HG02623 (cell line): Measurements from ENCODE around the gene SMIM36.
"Not testable (repeated sequence)": the region's sequence is repeated elsewhere in the genome, so short reads cannot be mapped to it uniquely, and the experiment has no call there.

Experiments
- ATAC-seq: cut with Tn5 transposase; IDR thresholded peaks from one replicate; pipeline ENCODE4 v1.9.1; 2021; ENCODE audit warnings: moderate library complexity; ENCODE audit not compliant: unreplicated experiment

SMIM36 gene

DNA sequence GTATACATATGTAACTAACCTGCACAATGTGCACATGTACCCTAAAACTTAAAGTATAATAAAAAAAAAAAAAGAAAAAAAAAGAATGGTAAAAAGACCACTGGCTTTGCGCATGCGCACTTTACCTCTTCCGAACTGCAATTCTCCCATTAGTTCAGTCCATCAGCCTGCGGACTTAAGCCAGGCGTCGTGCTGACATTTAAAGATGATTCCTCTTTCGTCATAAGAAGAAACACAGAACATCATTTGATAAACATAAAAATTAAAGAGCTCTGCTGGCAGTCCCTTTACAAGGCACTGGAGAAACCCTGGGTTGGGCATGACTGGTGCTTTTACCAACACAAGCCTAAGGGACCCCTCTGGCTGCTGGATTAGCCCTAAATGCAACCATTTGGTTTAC is 3.6 kb downstream of the SMIM36 start:
- ATAC-seq = not testable (repeated sequence)

DNA sequence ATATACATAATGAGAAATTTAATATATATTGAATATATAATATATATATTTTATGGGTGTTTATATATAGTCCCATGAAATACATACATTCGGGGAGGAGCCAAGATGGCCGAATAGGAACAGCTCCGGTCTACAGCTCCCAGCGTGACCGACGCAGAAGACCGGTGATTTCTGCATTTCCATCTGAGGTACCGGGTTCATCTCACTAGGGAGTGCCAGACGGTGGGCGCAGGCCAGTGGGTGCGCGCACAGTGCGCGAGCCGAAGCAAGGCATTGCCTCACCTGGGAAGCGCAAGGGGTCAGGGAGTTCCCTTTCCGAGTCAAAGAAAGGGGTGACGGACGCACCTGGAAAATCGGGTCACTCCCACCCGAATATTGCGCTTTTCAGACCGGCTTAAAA is 9.6 kb downstream of the SMIM36 start:
- not testable (repeated sequence) for ATAC-seq

DNA sequence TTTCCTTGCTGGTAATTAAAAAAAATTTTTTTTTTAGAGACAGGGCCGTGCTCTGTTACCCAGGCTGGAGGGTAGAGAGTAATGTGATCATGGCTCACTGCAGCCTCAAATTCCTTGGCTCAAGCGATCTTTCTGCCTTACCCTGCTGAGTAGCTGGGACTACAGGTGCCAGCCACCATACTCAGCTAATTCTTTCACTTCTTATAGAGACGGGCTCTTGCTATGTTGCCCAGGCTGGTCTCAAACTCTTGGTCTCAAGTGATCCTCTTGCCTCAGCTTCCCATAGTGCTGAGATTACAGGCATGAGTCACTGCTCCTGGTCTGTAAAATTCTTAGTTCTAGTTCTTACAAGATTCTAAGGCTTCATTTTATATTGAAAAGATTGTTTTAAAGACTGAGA is 11.1 kb downstream of the SMIM36 start:
- no peak for ATAC-seq

DNA sequence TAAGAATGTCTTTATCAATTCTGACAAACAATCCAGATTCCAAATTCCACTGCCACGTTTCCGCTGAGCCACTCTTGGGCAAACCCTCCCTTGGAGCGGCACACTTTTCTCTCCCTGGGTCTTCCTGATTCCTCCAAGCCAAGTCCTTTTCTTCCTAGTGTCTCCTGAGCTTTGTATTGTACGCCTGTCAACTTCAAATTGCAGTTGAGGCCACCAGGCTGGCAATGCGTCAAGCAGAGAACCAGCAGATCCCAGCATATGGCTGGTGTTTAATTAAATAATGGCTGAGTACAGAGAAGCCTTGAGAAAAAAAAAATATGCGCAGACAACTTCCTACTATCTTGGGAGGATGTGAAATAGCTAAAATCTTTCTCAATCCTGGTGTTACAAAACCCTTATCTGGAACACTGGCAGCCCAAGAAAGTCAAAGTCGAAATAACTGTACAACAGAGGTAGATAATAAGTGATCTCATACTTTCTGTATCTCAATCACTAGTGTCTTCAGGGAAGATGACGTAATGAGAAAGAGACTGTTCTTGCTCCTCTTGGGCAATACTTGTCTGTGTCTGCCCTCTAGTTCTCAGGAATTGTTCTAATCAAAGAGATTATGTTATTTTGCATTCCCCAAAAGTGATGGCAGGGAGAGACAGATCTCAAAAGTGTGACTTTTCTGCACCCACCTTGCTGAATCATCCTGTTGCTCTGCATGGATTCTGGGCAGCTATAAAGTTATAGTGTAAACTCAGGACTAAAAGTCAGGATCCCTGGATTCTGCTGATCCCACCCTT is 15.0 kb downstream of the SMIM36 start:
- no peak for ATAC-seq

DNA sequence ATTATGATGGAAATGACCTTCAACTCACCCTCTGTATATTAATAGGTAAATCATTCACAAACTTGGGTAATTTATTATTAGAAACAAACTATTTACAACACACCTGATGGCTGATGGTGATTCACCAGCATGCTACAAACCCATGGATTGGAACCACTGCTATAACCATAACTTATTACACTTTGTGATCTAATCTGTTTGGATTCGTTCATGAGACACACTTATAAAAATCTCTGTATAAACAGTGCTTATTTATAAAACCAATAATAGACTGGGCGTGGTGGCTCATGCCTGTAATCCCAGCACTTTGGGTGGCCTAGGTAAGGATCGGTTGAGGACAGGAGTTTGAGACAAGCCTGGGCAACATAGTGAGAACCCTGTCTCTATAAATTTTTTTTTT is 16.0 kb downstream of the SMIM36 start:
- ATAC-seq = no peak

- ATAC-seq = no peak
Observed at GRCh38 chr17:55492781-55493341, 18.4 kb downstream of the SMIM36 start.

DNA sequence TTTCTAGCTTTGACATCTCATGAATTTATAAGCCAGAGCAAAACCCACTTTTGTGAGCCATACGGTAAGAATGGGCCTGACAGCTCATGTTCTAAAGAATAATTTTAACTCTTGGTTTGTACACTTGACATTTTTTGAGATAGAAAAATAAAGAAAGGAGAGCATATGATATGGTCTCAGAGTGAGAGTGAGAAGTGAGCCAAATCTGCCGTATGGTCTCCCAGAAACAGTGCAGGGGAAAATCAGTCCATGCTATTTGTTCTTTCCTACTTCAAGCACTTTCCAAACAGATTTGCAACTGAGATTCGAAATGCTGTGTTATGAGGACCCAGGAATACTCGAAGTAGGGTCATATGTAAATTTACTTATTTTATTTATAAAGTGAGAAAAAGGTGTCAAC is 20.9 kb downstream of the SMIM36 start:
- ATAC-seq = no peak

DNA sequence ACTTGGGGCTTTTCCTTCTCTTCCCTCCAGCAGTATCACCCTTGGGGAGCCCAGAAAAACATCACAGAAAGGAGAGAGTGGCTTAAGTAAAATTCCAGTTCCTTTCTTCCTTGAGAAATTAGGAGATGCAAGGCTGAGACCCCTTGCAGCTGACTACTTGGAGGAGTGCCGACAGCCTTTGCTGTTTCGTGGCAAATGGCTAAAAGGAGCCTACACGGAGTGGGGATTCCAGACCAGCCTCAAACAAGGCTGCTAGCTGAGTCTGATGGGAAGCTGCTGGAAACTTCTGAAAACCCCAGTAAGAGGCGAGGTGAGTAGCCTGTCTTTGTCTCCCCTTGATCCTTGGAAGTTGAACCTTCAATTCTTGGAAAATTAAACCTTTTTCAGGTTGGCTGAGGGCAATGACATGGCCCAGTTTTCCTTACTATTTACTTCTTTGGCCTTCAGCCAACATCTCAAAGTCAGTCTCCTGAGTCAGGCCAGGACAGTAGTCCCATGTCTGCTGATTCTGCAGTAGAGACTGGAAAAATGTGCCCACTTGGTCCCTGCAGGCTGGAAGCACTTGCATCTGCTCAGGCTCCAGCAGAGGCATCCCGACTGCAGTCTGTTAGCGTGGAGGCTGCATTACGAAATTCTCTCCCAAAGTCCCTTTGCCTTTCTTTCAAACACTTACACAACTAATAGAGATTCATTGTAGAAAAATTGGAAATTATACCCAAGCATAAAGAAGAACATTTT is 23.4 kb downstream of the SMIM36 start:
- no peak for ATAC-seq

- ATAC-seq = no peak
Observed at GRCh38 chr17:55484575-55484974, 26.7 kb downstream of the SMIM36 start.

GRCh38 chr17:55482591-55483389 is 28.5 kb downstream of the SMIM36 start:
- peak; percentile 47 for ATAC-seq

DNA sequence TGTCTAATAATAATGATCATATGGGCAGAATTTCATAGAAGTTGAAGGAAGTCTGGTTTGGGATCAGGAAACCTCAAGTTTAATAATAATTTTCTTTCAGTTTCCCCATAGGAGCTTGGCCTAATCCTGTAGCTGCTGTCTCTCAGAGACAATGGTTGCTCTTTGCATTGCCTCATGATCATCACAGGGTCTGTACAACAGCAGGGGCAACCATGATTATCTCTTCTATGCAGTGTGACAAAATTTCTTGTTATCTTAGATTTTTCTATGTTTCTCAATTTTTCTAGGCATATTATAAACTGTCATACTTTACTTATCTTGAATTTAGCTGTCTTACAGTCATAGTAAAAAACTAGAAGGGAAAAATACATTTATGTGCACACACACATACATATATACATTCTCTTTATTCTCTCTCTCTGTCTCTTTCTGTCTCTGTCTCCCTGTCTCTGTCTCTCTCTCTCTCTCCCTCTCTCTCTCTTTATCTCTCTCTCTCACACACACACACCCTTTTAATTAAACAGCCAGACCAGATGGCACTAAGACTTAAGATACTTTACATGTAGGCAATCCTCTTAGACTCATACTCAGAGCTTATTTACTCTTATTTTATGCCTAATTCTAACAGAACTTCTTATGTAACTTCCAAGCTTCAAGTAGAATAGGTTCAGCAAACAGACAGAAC is 30.5 kb downstream of the SMIM36 start:
- ATAC-seq = no peak

- no peak for ATAC-seq
Observed at GRCh38 chr17:55479903-55480302, 31.3 kb downstream of the SMIM36 start.

DNA sequence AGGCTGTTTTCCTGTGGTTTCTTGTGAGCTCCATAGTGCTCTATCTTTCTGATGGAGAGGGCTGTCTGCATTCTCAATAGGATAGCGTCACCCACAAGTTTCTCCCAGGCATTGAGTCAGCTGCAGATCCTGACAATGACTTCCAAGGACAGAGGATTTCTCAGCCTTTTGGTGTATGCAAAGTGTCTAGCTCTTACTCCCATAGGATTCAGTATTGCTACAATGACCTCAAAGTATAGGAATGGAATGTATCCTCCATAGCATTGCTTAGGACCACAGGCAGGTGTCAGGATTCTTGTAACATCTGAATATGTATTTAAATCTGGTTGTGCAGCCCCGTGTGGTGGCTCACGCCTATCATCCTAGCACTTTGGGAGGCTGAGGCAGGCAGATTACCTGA is 32.3 kb downstream of the SMIM36 start:
- ATAC-seq = no peak

- ATAC-seq = no peak
Observed at GRCh38 chr17:55466671-55467070, 44.6 kb downstream of the SMIM36 start.

DNA sequence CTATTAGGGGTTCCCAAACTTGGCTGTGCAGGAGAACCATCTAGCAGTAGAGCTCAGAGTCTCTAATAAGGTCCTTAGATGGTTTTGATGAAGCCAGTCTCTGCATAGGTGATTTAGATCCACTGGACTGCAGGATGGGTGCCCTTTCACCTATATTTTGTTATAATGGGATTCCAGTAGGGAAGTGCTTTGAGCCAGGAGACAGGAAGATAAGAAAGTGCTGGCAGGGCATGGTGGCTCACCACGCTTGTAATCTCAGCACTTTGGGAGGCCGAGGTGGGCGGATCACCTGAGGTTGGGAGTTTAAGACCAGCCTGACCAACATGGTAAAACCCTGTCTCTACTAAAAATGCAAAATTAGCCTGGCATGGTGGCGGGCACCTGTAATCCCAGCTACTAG is 45.5 kb downstream of the SMIM36 start:
- ATAC-seq = not testable (repeated sequence)

DNA sequence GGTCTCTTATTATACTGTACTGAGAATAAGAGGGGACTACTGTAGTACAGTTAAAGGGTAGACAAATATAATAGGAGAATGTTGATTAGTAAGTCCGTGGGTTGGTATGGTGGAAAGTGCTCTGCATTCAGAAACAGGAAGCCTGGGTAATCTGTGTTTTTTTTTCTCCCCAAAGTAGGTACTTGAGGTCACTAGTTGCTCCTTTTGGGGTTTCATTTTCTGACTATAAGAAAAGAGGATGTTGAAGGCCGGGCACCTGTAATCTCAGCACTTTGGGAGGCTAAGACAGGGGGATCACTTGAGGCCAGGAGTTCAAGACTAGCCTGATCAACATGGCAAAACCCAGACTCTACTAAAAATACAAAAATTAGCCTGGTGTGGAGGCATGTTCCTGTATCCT is 47.7 kb downstream of the SMIM36 start:
- no peak for ATAC-seq

GRCh38 chr17:55462711-55463110 is 48.5 kb downstream of the SMIM36 start:
- ATAC-seq = no peak

GRCh38 chr17:55462234-55462633 is 49.0 kb downstream of the SMIM36 start:
- ATAC-seq = no peak

DNA sequence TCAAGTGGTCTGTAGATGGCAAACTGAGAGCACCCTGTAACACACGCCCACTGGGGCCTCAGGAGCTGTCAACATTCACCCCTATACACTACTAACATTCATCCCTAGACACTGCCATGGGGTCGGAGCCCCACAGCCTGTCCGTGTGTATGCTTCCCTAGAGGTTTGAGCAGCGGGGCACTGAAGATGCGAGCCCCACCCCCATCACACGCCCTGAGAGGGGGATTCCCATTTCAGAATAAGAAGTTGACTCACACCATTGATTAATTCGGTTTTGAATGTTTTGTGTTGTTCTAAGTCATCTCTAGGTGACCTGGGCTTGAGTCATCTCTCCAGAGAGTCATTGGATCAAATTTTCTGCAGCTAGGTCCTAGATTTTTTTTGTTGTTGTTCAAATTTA is 52.3 kb downstream of the SMIM36 start:
- peak; percentile 48 for ATAC-seq

- ATAC-seq = no peak
Observed at GRCh38 chr17:55458287-55458900, 52.9 kb downstream of the SMIM36 start.
